Chondrocyte (in vitro differentiated cells): ENCODE results near the gene ZNF552. TPM values are rescaled to one million over a fixed set of nuclear protein-coding genes. Genes with fewer than 3 reads are reported as not detected.

Experiments used
- DNase-seq: peaks from one replicate; pipeline ENCODE4 v3.0.0; 2021; ENCODE audit warnings: mixed read lengths, low spot score
- H3K27ac Mint-ChIP-seq: one replicate; pipeline ENCODE4 v1.8.0; 2021; ENCODE audit warnings: mild to moderate bottlenecking, moderate library complexity, mixed read lengths; ENCODE audit not compliant: unreplicated experiment
- H3K27me3 Mint-ChIP-seq: 2 replicates; pipeline ENCODE4 v1.8.0; 2021; ENCODE audit warnings: low read depth, mixed read lengths
- H3K36me3 Mint-ChIP-seq: 2 replicates; pipeline ENCODE4 v1.8.0; 2021; ENCODE audit warnings: low read depth, mixed read lengths
- H3K4me1 Mint-ChIP-seq: 2 replicates; pipeline ENCODE4 v1.8.0; 2021; ENCODE audit warnings: low read depth, mild to moderate bottlenecking, mixed read lengths
- H3K4me3 Mint-ChIP-seq: one replicate; pipeline ENCODE4 v1.8.0; 2021; ENCODE audit warnings: mild to moderate bottlenecking, moderate library complexity, mixed read lengths; ENCODE audit not compliant: unreplicated experiment
- H3K9me3 Mint-ChIP-seq: 2 replicates; pipeline ENCODE4 v1.8.0; 2021; ENCODE audit warnings: low read depth, mixed read lengths
- CTCF ChIP-seq: fragments of 200-600 bp; sonication (generic); IDR thresholded peaks from 2 replicates; pipeline ENCODE4 v1.5.0; 2021; ENCODE audit warnings: antibody characterized with exemption, mild to moderate bottlenecking, moderate library complexity
- total RNA-seq: library from RNA; stranded (reverse); gene quantifications from 3 replicates; pipeline ENCODE4 v1.2.1, GENCODE V29; 2021

Gene ZNF552
- total RNA-seq, 1 donor from 2014 or later = 3.6 TPM

GRCh38 chr19:57789288-57789687 is 25.4 kb downstream of the ZNF552 start:
- DNase-seq = no peak

GRCh38 chr19:57788114-57788692 is 26.5 kb downstream of the ZNF552 start:
- H3K9me3 Mint-ChIP-seq = peaks cover 3% of the 10 kb centered on the region
- peaks cover 5% of the 10 kb centered on the region for H3K4me1 Mint-ChIP-seq
- H3K36me3 Mint-ChIP-seq = peaks cover 19% of the 10 kb centered on the region
- H3K4me3 Mint-ChIP-seq = no peak overlapping the region
- no peak for TF ChIP-seq CTCF
- no peak overlapping the region for H3K27ac Mint-ChIP-seq
- DNase-seq = no peak
- no peaks in the 10 kb centered on the region for H3K27me3 Mint-ChIP-seq

More at GRCh38 chr19:57789288-57789687, 25.4 kb downstream of the ZNF552 start:
- H3K27ac Mint-ChIP-seq = no peak overlapping the region
- H3K4me1 Mint-ChIP-seq = peaks cover 8% of the 10 kb centered on the region
- no peak overlapping the region for H3K4me3 Mint-ChIP-seq
- H3K9me3 Mint-ChIP-seq = peaks cover 3% of the 10 kb centered on the region
- TF ChIP-seq CTCF = no peak
- peaks cover 19% of the 10 kb centered on the region for H3K36me3 Mint-ChIP-seq
- H3K27me3 Mint-ChIP-seq = no peaks in the 10 kb centered on the region

GRCh38 chr19:57786906-57787305 is 27.8 kb downstream of the ZNF552 start:
- Mint-ChIP-seq H3K9me3 (peaks cover 3% of the 10 kb centered on the region), H3K36me3 (peaks cover 24% of the 10 kb centered on the region)

GRCh38 chr19:57786286-57786685 is 28.4 kb downstream of the ZNF552 start:
- Mint-ChIP-seq H3K36me3 (peaks cover 24% of the 10 kb centered on the region), H3K27ac (no peak overlapping the region), H3K9me3 (peaks cover 3% of the 10 kb centered on the region), H3K4me3 (no peak overlapping the region), H3K4me1 (no peaks in the 10 kb centered on the region), H3K27me3 (no peaks in the 10 kb centered on the region)
- no peak for DNase-seq
- no peak for TF ChIP-seq CTCF

More at GRCh38 chr19:57786906-57787305, 27.8 kb downstream of the ZNF552 start:
- DNase-seq = no peak
- H3K4me1 Mint-ChIP-seq = no peaks in the 10 kb centered on the region
- H3K27ac Mint-ChIP-seq = no peak overlapping the region
- no peak overlapping the region for H3K4me3 Mint-ChIP-seq
- no peaks in the 10 kb centered on the region for H3K27me3 Mint-ChIP-seq
- no peak for TF ChIP-seq CTCF

- TF ChIP-seq CTCF = no peak
- H3K27ac Mint-ChIP-seq = no peak overlapping the region
- H3K4me3 Mint-ChIP-seq = no peak overlapping the region
- peaks cover 26% of the 10 kb centered on the region for H3K9me3 Mint-ChIP-seq
- peaks cover 50% of the 10 kb centered on the region for H3K36me3 Mint-ChIP-seq
- no peaks in the 10 kb centered on the region for H3K4me1 Mint-ChIP-seq
- DNase-seq = no peak
- no peaks in the 10 kb centered on the region for H3K27me3 Mint-ChIP-seq
Observed at GRCh38 chr19:57779220-57779845, 35.4 kb downstream of the ZNF552 start.
